Measurements from ENCODE around the gene NR1H4. TPM values are rescaled to one million over a fixed set of nuclear protein-coding genes. Genes with fewer than 3 reads are reported as not detected.
"Not testable (repeated sequence)": the region's sequence is repeated elsewhere in the genome, so short reads cannot be mapped to it uniquely, and the experiment has no call there.

The NR1H4 gene
- 0.55 TPM in 1 of 2 replicates, not detected in the other for total RNA-seq (2014; rRNA removed; shearing (Covaris generic))

GRCh38 chr12:100473716-100474150, at the start of gene NR1H4:
NR1H4 (plus strand) TSS chr12:100473866; CDS start chr12:100493324, 19,458 bp downstream.
- no peaks in the 10 kb centered on the region for H3K27me3 ChIP-seq (replicated peaks)
- peaks cover 7% of the 10 kb centered on the region for H3K4me1 ChIP-seq (replicated peaks)
- H3K9me3 ChIP-seq (replicated peaks) = no peaks in the 10 kb centered on the region
- no peaks in the 10 kb centered on the region for H3K36me3 ChIP-seq
- H3K4me3 ChIP-seq = no peak within 1 kb of the TSS
- DNase-seq (ENCODE audit: low read depth in 1 of 2, low spot score in 2 of 2) = peak in 1 of 2 experiments; percentile 68
- H3K27ac ChIP-seq = peak within 1 kb of the TSS; percentile 12

GRCh38 chr12:100426145-100426544, 47.5 kb upstream of the NR1H4 start:
- no peaks in the 10 kb centered on the region for H3K9me3 ChIP-seq (replicated peaks)
- H3K27ac ChIP-seq = no peak overlapping the region
- H3K27me3 ChIP-seq (replicated peaks) = no peaks in the 10 kb centered on the region
- no peak overlapping the region for H3K4me3 ChIP-seq
- no peaks in the 10 kb centered on the region for H3K4me1 ChIP-seq (replicated peaks)
- DNase-seq (ENCODE audit: low read depth in 1 of 2, low spot score in 2 of 2) = no peak
- no peaks in the 10 kb centered on the region for H3K36me3 ChIP-seq

- no peak overlapping the region for H3K27ac ChIP-seq
- no peak for DNase-seq (ENCODE audit: low read depth in 1 of 2, low spot score in 2 of 2)
- no peaks in the 10 kb centered on the region for H3K36me3 ChIP-seq
- H3K4me1 ChIP-seq (replicated peaks) = no peaks in the 10 kb centered on the region
- no peak overlapping the region for H3K4me3 ChIP-seq
- no peaks in the 10 kb centered on the region for H3K9me3 ChIP-seq (replicated peaks)
- H3K27me3 ChIP-seq (replicated peaks) = no peaks in the 10 kb centered on the region
These were observed 46.6 kb upstream of the NR1H4 start for GRCh38 chr12:100427078-100427477.

- H3K4me1 ChIP-seq (replicated peaks); H3K27me3 ChIP-seq (replicated peaks); H3K27ac ChIP-seq; DNase-seq (ENCODE audit: low read depth in 1 of 2, low spot score in 2 of 2); H3K4me3 ChIP-seq; H3K9me3 ChIP-seq (replicated peaks); H3K36me3 ChIP-seq: not testable (repeated sequence)
These were observed 43.4 kb upstream of the NR1H4 start for GRCh38 chr12:100430251-100430650.

- no peak for DNase-seq (ENCODE audit: low read depth in 1 of 2, low spot score in 2 of 2)
- Histone ChIP-seq H3K4me3 (no peak overlapping the region), H3K27me3 (replicated peaks) (no peaks in the 10 kb centered on the region), H3K27ac (no peak overlapping the region), H3K9me3 (replicated peaks) (no peaks in the 10 kb centered on the region), H3K36me3 (no peaks in the 10 kb centered on the region), H3K4me1 (replicated peaks) (no peaks in the 10 kb centered on the region)
These were observed 40.0 kb upstream of the NR1H4 start for GRCh38 chr12:100433701-100434100.

GRCh38 chr12:100434177-100434576, 39.5 kb upstream of the NR1H4 start:
- no peaks in the 10 kb centered on the region for H3K36me3 ChIP-seq
- H3K9me3 ChIP-seq (replicated peaks) = no peaks in the 10 kb centered on the region
- H3K4me3 ChIP-seq = no peak overlapping the region
- H3K4me1 ChIP-seq (replicated peaks) = no peaks in the 10 kb centered on the region
- H3K27ac ChIP-seq = no peak overlapping the region
- no peak for DNase-seq (ENCODE audit: low read depth in 1 of 2, low spot score in 2 of 2)
- no peaks in the 10 kb centered on the region for H3K27me3 ChIP-seq (replicated peaks)

GRCh38 chr12:100435957-100436356, 37.7 kb upstream of the NR1H4 start:
- Histone ChIP-seq H3K4me3 (no peak overlapping the region), H3K9me3 (replicated peaks) (no peaks in the 10 kb centered on the region), H3K27me3 (replicated peaks) (no peaks in the 10 kb centered on the region), H3K36me3 (no peaks in the 10 kb centered on the region), H3K27ac (no peak overlapping the region), H3K4me1 (replicated peaks) (no peaks in the 10 kb centered on the region)
- DNase-seq (ENCODE audit: low read depth in 1 of 2, low spot score in 2 of 2) = no peak

GRCh38 chr12:100437038-100437841, 36.4 kb upstream of the NR1H4 start:
- Histone ChIP-seq H3K27me3 (replicated peaks) (no peaks in the 10 kb centered on the region), H3K9me3 (replicated peaks) (no peaks in the 10 kb centered on the region), H3K36me3 (no peaks in the 10 kb centered on the region), H3K4me1 (replicated peaks) (no peaks in the 10 kb centered on the region), H3K4me3 (no peak overlapping the region), H3K27ac (no peak overlapping the region)
- DNase-seq (ENCODE audit: low read depth in 1 of 2, low spot score in 2 of 2) = no peak

- no peaks in the 10 kb centered on the region for H3K27me3 ChIP-seq (replicated peaks)
- H3K27ac ChIP-seq = no peak overlapping the region
- H3K36me3 ChIP-seq = no peaks in the 10 kb centered on the region
- H3K4me3 ChIP-seq = no peak overlapping the region
- H3K9me3 ChIP-seq (replicated peaks) = no peaks in the 10 kb centered on the region
- no peaks in the 10 kb centered on the region for H3K4me1 ChIP-seq (replicated peaks)
- DNase-seq (ENCODE audit: low read depth in 1 of 2, low spot score in 2 of 2) = no peak
These were observed 33.9 kb upstream of the NR1H4 start for GRCh38 chr12:100439797-100440196.

GRCh38 chr12:100442403-100442802, 31.3 kb upstream of the NR1H4 start:
- Histone ChIP-seq H3K27ac (no peak overlapping the region), H3K4me1 (replicated peaks) (no peaks in the 10 kb centered on the region), H3K27me3 (replicated peaks) (no peaks in the 10 kb centered on the region), H3K36me3 (no peaks in the 10 kb centered on the region), H3K9me3 (replicated peaks) (no peaks in the 10 kb centered on the region), H3K4me3 (no peak overlapping the region)
- DNase-seq (ENCODE audit: low read depth in 1 of 2, low spot score in 2 of 2) = no peak

GRCh38 chr12:100443434-100443833, 30.2 kb upstream of the NR1H4 start:
- H3K27ac ChIP-seq = no peak overlapping the region
- DNase-seq (ENCODE audit: low read depth in 1 of 2, low spot score in 2 of 2) = no peak
- no peaks in the 10 kb centered on the region for H3K36me3 ChIP-seq
- no peaks in the 10 kb centered on the region for H3K27me3 ChIP-seq (replicated peaks)
- no peak overlapping the region for H3K4me3 ChIP-seq
- H3K9me3 ChIP-seq (replicated peaks) = no peaks in the 10 kb centered on the region
- no peaks in the 10 kb centered on the region for H3K4me1 ChIP-seq (replicated peaks)

GRCh38 chr12:100445081-100445481, 28.6 kb upstream of the NR1H4 start:
- DNase-seq (ENCODE audit: low read depth in 1 of 2, low spot score in 2 of 2) = no peak
- Histone ChIP-seq H3K27me3 (replicated peaks) (no peaks in the 10 kb centered on the region), H3K36me3 (no peaks in the 10 kb centered on the region), H3K4me3 (no peak overlapping the region), H3K9me3 (replicated peaks) (no peaks in the 10 kb centered on the region), H3K4me1 (replicated peaks) (no peaks in the 10 kb centered on the region), H3K27ac (no peak overlapping the region)

- no peaks in the 10 kb centered on the region for H3K27me3 ChIP-seq (replicated peaks)
- H3K4me3 ChIP-seq = no peak overlapping the region
- no peaks in the 10 kb centered on the region for H3K4me1 ChIP-seq (replicated peaks)
- H3K36me3 ChIP-seq = no peaks in the 10 kb centered on the region
- H3K27ac ChIP-seq = no peak overlapping the region
- no peak for DNase-seq (ENCODE audit: low read depth in 1 of 2, low spot score in 2 of 2)
- no peaks in the 10 kb centered on the region for H3K9me3 ChIP-seq (replicated peaks)
These were observed 26.3 kb upstream of the NR1H4 start for GRCh38 chr12:100447381-100447780.

- H3K4me3 ChIP-seq = no peak overlapping the region
- no peak for DNase-seq (ENCODE audit: low read depth in 1 of 2, low spot score in 2 of 2)
- H3K4me1 ChIP-seq (replicated peaks) = no peaks in the 10 kb centered on the region
- no peaks in the 10 kb centered on the region for H3K27me3 ChIP-seq (replicated peaks)
- no peaks in the 10 kb centered on the region for H3K36me3 ChIP-seq
- no peaks in the 10 kb centered on the region for H3K9me3 ChIP-seq (replicated peaks)
- H3K27ac ChIP-seq = no peak overlapping the region
These were observed 25.0 kb upstream of the NR1H4 start for GRCh38 chr12:100448656-100449055.

- DNase-seq (ENCODE audit: low read depth in 1 of 2, low spot score in 2 of 2) = no peak
- no peaks in the 10 kb centered on the region for H3K36me3 ChIP-seq
These were observed 22.9 kb upstream of the NR1H4 start for GRCh38 chr12:100450735-100451134.

More at GRCh38 chr12:100450735-100451134, 22.9 kb upstream of the NR1H4 start:
- Histone ChIP-seq H3K27ac (no peak overlapping the region), H3K4me3 (no peak overlapping the region), H3K4me1 (replicated peaks) (no peaks in the 10 kb centered on the region), H3K27me3 (replicated peaks) (no peaks in the 10 kb centered on the region), H3K9me3 (replicated peaks) (no peaks in the 10 kb centered on the region)
